Naive thymus-derived CD4-positive, alpha-beta T cell (primary cell): ENCODE data around the gene OSBPL3. TPM values are rescaled to one million over a fixed set of nuclear protein-coding genes. Genes with fewer than 3 reads are reported as not detected.
A peak's percentile ranks its signal among the peaks of the same experiment; 100 is the strongest.

Experiments used
- ATAC-seq: fragments of 150-1000 bp; cut with Tn5 transposase; 2 replicates; pipeline ENCODE4 v1.10.0; 2021; ENCODE audit warnings: mild to moderate bottlenecking, moderate library complexity
- CTCF ChIA-PET: fragments of 350-600 bp; sonication (Branson Sonifier 250); formaldehyde crosslinking; loops from one replicate; lab custom pipeline; 2021; ENCODE audit warnings: antibody characterized with exemption; lab: Charles Lee
- POLR2A ChIA-PET: fragments of 350-600 bp; sonication (Branson Sonifier 250); formaldehyde crosslinking; loops from one replicate; lab custom pipeline; 2021; ENCODE audit warnings: antibody characterized with exemption, inconsistent platforms; lab: Charles Lee
- DNase-seq, 9 donors: peaks; one replicate each; pipeline versions ENCODE4 v3.0.0 to v3.0.0-alpha.2; 2020 to 2022; ENCODE audit warnings: mixed read lengths in 1 of 9
- H3K27ac ChIP-seq: one replicate; pipeline ENCODE4 v1.7.0; 2013; ENCODE audit warnings: mild to moderate bottlenecking, low read depth, low read length, moderate library complexity
- H3K27me3 ChIP-seq, 2 donors: one replicate each; pipeline ENCODE4 v1.7.0; 2013; ENCODE audit warnings: low read length in 2 of 2, mild to moderate bottlenecking in 2 of 2, moderate library complexity in 2 of 2; ENCODE audit not compliant: control insufficient read depth in 2 of 2, insufficient read depth in 2 of 2
- H3K36me3 ChIP-seq, 3 experiments: 1 replicate in 2 of 3; 2 replicates in 1 of 3; pipeline ENCODE4 v1.7.0; 2013; ENCODE audit warnings: low read length in 3 of 3, mild to moderate bottlenecking in 3 of 3, moderate library complexity in 1 of 3; ENCODE audit not compliant: insufficient read depth in 3 of 3, control insufficient read depth in 2 of 3
- H3K4me1 ChIP-seq, 2 donors: one replicate each; pipeline ENCODE4 v1.7.0; 2013; ENCODE audit warnings: low read length in 2 of 2, mild to moderate bottlenecking in 2 of 2, moderate library complexity in 1 of 2; ENCODE audit not compliant: control insufficient read depth in 2 of 2, insufficient read depth in 2 of 2
- H3K4me3 ChIP-seq: 2 replicates; pipeline ENCODE4 v1.7.0; 2013; ENCODE audit warnings: mild to moderate bottlenecking, low read length
- H3K9me3 ChIP-seq, 3 experiments: 1 replicate in 2 of 3; 2 replicates in 1 of 3; pipeline ENCODE4 v1.7.0; 2013; ENCODE audit warnings: low read length in 3 of 3; ENCODE audit not compliant: control insufficient read depth in 2 of 3
- H3K27ac Mint-ChIP-seq, 9 donors: one replicate each; pipeline ENCODE4 v1.8.0; 2020 to 2022; ENCODE audit warnings: mixed read lengths in 9 of 9, mild to moderate bottlenecking in 8 of 9, moderate library complexity in 5 of 9, inconsistent platforms in 2 of 9
- H3K27me3 Mint-ChIP-seq, 5 donors: one replicate each; pipeline ENCODE4 v1.8.0; 2021 to 2022; ENCODE audit warnings: mixed read lengths in 5 of 5, mild to moderate bottlenecking in 1 of 5
- H3K36me3 Mint-ChIP-seq, 5 donors: one replicate each; pipeline ENCODE4 v1.8.0; 2020 to 2022; ENCODE audit warnings: mixed read lengths in 5 of 5, mild to moderate bottlenecking in 3 of 5, inconsistent platforms in 1 of 5
- H3K4me1 Mint-ChIP-seq, 7 donors: one replicate each; pipeline ENCODE4 v1.8.0; 2020 to 2022; ENCODE audit warnings: mixed read lengths in 7 of 7, mild to moderate bottlenecking in 3 of 7, inconsistent platforms in 1 of 7
- H3K4me3 Mint-ChIP-seq, 10 donors: one replicate each; pipeline ENCODE4 v1.8.0; 2020 to 2022; ENCODE audit warnings: mild to moderate bottlenecking in 10 of 10, mixed read lengths in 10 of 10, moderate library complexity in 6 of 10, inconsistent platforms in 2 of 10
- H3K9me3 Mint-ChIP-seq, 11 donors: one replicate each; pipeline ENCODE4 v1.8.0; 2020 to 2022; ENCODE audit warnings: mixed read lengths in 11 of 11, mild to moderate bottlenecking in 4 of 11, inconsistent platforms in 1 of 11, moderate library complexity in 1 of 11
- intact Hi-C, 2 donors: fragments of 100-400 bp; cut with micrococcal nuclease; formaldehyde crosslinking; loops; one replicate each; pipeline ENCODE4 v1.15.1; 2023
- polyA plus RNA-seq, 2 donors: library from polyadenylated mRNA; unstranded; fragments of 300-500 nt; fragmentation: Illumina TruSeq; gene quantifications; one replicate each; pipeline ENCODE4 v1.2.3, GENCODE V29; 2021
- total RNA-seq, 6 experiments: library from RNA in 5 of 6; stranded (reverse) in 5 of 6; gene quantifications; 1 replicate in 5 of 6; 2 replicates in 1 of 6; pipeline ENCODE4 v1.2.3 and lab custom pipeline; 2021 to 2026

The OSBPL3 gene
- total and polyA plus RNA-seq, 7 experiments from 2014 or later, result 4.5 to 75.7 (median 19.2) TPM

GRCh38 chr7:24932389-24932788, 47.6 kb downstream of the OSBPL3 start:
- Histone ChIP-seq H3K4me1 (peaks cover 0 to 8% of the 10 kb centered on the region in 2 donors), H3K36me3 (no peaks in the 10 kb centered on the region), H3K27ac (no peak overlapping the region), H3K27me3 (no peaks in the 10 kb centered on the region), H3K4me3 (no peak overlapping the region), H3K9me3 (no peaks in the 10 kb centered on the region)
- CTCF ChIA-PET, result no interaction called here
- Mint-ChIP-seq H3K4me3 (no peak overlapping the region), H3K36me3 (peaks cover 0 to 34% (median 18%) of the 10 kb centered on the region in 5 donors), H3K27ac (peak overlapping the region in 1 of 9 donors; percentile 32), H3K27me3 (no peaks in the 10 kb centered on the region), H3K4me1 (peaks cover 8 to 70% (median 22%) of the 10 kb centered on the region in 7 donors), H3K9me3 (peaks cover 0 to 5% (median 0%) of the 10 kb centered on the region in 11 donors)
- DNase-seq, result no peak
- ATAC-seq, result no peak
- intact Hi-C loops, result no loop called here
- POLR2A ChIA-PET, result no interaction called here

GRCh38 chr7:24931844-24932243, 48.1 kb downstream of the OSBPL3 start:
- Mint-ChIP-seq H3K36me3 (peaks cover 0 to 34% (median 18%) of the 10 kb centered on the region in 5 donors), H3K4me1 (peaks cover 8 to 71% (median 21%) of the 10 kb centered on the region in 7 donors), H3K9me3 (peaks cover 0 to 5% (median 0%) of the 10 kb centered on the region in 11 donors), H3K27me3 (no peaks in the 10 kb centered on the region), H3K27ac (no peak overlapping the region), H3K4me3 (no peak overlapping the region)
- peaks cover 0 to 8% of the 10 kb centered on the region in 2 donors for H3K4me1 ChIP-seq
- ATAC-seq (no peak), DNase-seq (no peak)
- no peaks in the 10 kb centered on the region for H3K36me3 ChIP-seq
- ChIA-PET CTCF (no interaction called here), POLR2A (no interaction called here)
- no peak overlapping the region for H3K27ac ChIP-seq
- no peak overlapping the region for H3K4me3 ChIP-seq
- H3K27me3 ChIP-seq, result no peaks in the 10 kb centered on the region
- H3K9me3 ChIP-seq, result no peaks in the 10 kb centered on the region
- intact Hi-C loops, result no loop called here

GRCh38 chr7:24930856-24931255, 49.1 kb downstream of the OSBPL3 start:
- Histone ChIP-seq H3K4me3 (no peak overlapping the region), H3K36me3 (no peaks in the 10 kb centered on the region), H3K4me1 (peaks cover 0 to 8% of the 10 kb centered on the region in 2 donors), H3K9me3 (no peaks in the 10 kb centered on the region), H3K27me3 (no peaks in the 10 kb centered on the region), H3K27ac (no peak overlapping the region)
- peak overlapping the region in 1 of 9 donors; percentile 15 for H3K27ac Mint-ChIP-seq
- DNase-seq (no peak), ATAC-seq (no peak)
- H3K9me3 Mint-ChIP-seq, result no peaks in the 10 kb centered on the region
- H3K4me1 Mint-ChIP-seq, result peaks cover 0 to 71% (median 11%) of the 10 kb centered on the region in 7 donors
- ChIA-PET POLR2A (interaction anchor here (0.6 kb wide), 1 partner anchor 25 kb away, joined by 3 read pairs; no protein-coding TSS in a partner anchor), CTCF (interaction anchor here (0.7 kb wide), 1 partner anchor 30 kb away, joined by 3 read pairs; no protein-coding TSS in a partner anchor)
- H3K27me3 Mint-ChIP-seq, result no peaks in the 10 kb centered on the region
- H3K4me3 Mint-ChIP-seq, result no peak overlapping the region
- peaks cover 0 to 31% (median 13%) of the 10 kb centered on the region in 5 donors for H3K36me3 Mint-ChIP-seq
- intact Hi-C loops, result no loop called here

GRCh38 chr7:24926623-24927524, 53.1 kb downstream of the OSBPL3 start:
- no peak for DNase-seq
- Histone ChIP-seq H3K4me3 (no peak overlapping the region), H3K36me3 (no peaks in the 10 kb centered on the region), H3K4me1 (peaks cover 0 to 3% of the 10 kb centered on the region in 2 donors), H3K27ac (no peak overlapping the region), H3K9me3 (no peaks in the 10 kb centered on the region), H3K27me3 (no peaks in the 10 kb centered on the region)
- POLR2A ChIA-PET, result interaction anchor here (0.9 kb wide), 1 partner anchor 52 kb away, joined by 3 read pairs; no protein-coding TSS in a partner anchor
- Mint-ChIP-seq H3K27me3 (no peaks in the 10 kb centered on the region), H3K4me1 (peaks cover 12 to 82% (median 23%) of the 10 kb centered on the region in 7 donors), H3K27ac (peak overlapping the region in 2 of 9 donors; percentile 5 to 39), H3K4me3 (no peak overlapping the region), H3K36me3 (peaks cover 0 to 22% (median 11%) of the 10 kb centered on the region in 5 donors), H3K9me3 (no peaks in the 10 kb centered on the region)
- CTCF ChIA-PET, result interaction anchor here (0.6 to 1.5 kb wide), 2 partner anchors 13 to 144 kb away, joined by 3 to 5 read pairs; no protein-coding TSS in a partner anchor
- ATAC-seq, result no peak
- intact Hi-C loops, result no loop called here

GRCh38 chr7:24924375-24924774, 55.6 kb downstream of the OSBPL3 start:
- peak overlapping the region in 1 of 10 donors; percentile 73 for H3K4me3 Mint-ChIP-seq
- ChIA-PET POLR2A (no interaction called here), CTCF (interaction anchor here (1.0 kb wide), 1 partner anchor 13 kb away, joined by 3 read pairs; no protein-coding TSS in a partner anchor)
- Histone ChIP-seq H3K27me3 (no peaks in the 10 kb centered on the region), H3K36me3 (no peaks in the 10 kb centered on the region), H3K4me3 (no peak overlapping the region), H3K9me3 (no peaks in the 10 kb centered on the region), H3K27ac (no peak overlapping the region), H3K4me1 (peaks cover 0 to 16% of the 10 kb centered on the region in 2 donors)
- peak overlapping the region in 1 of 9 donors; percentile 91 for H3K27ac Mint-ChIP-seq
- peaks cover 0 to 14% (median 3%) of the 10 kb centered on the region in 5 donors for H3K36me3 Mint-ChIP-seq
- peak; percentile 54 for ATAC-seq
- no peaks in the 10 kb centered on the region for H3K9me3 Mint-ChIP-seq
- intact Hi-C loops, result loop anchor here in 1 of 2 donors (1.0 kb wide), 2 partner anchors 103 to 104 kb away; no protein-coding TSS in a partner anchor
- peak in 1 of 9 donors; percentile 10 for DNase-seq
- H3K4me1 Mint-ChIP-seq, result peaks cover 23 to 89% (median 37%) of the 10 kb centered on the region in 7 donors
- H3K27me3 Mint-ChIP-seq, result no peaks in the 10 kb centered on the region

GRCh38 chr7:24923172-24923865, 56.7 kb downstream of the OSBPL3 start:
- no peaks in the 10 kb centered on the region for H3K9me3 Mint-ChIP-seq
- POLR2A ChIA-PET, result no interaction called here
- Histone ChIP-seq H3K27ac (no peak overlapping the region), H3K27me3 (no peaks in the 10 kb centered on the region), H3K4me3 (no peak overlapping the region), H3K4me1 (peaks cover 0 to 16% of the 10 kb centered on the region in 2 donors), H3K36me3 (no peaks in the 10 kb centered on the region), H3K9me3 (no peaks in the 10 kb centered on the region)
- peaks cover 26 to 91% (median 41%) of the 10 kb centered on the region in 7 donors for H3K4me1 Mint-ChIP-seq
- H3K27me3 Mint-ChIP-seq, result no peaks in the 10 kb centered on the region
- ATAC-seq (no peak), DNase-seq (no peak)
- CTCF ChIA-PET, result interaction anchor here (0.6 kb wide), 2 partner anchors 14 to 147 kb away, joined by 4 read pairs; no protein-coding TSS in a partner anchor
- peaks cover 0 to 15% (median 3%) of the 10 kb centered on the region in 5 donors for H3K36me3 Mint-ChIP-seq
- intact Hi-C loops, result no loop called here
- peak overlapping the region in 1 of 10 donors; percentile 41 for H3K4me3 Mint-ChIP-seq
- peak overlapping the region in 2 of 9 donors; percentile 6 to 91 for H3K27ac Mint-ChIP-seq
